Glutamatergic neuron (in vitro differentiated cells): ENCODE data around the gene TCERG1. TPM values are rescaled to one million over a fixed set of nuclear protein-coding genes. Genes with fewer than 3 reads are reported as not detected.
A peak's percentile ranks its signal among the peaks of the same experiment; 100 is the strongest.

Experiments used
- DNase-seq: peaks from one replicate; pipeline ENCODE4 v3.0.0; 2022
- H3K27ac Mint-ChIP-seq: one replicate; pipeline ENCODE4 v1.8.0; 2020; ENCODE audit warnings: mild to moderate bottlenecking, mixed read lengths, inconsistent platforms; ENCODE audit not compliant: unreplicated experiment
- H3K27me3 Mint-ChIP-seq: one replicate; pipeline ENCODE4 v1.8.0; 2020; ENCODE audit warnings: mild to moderate bottlenecking, moderate library complexity, mixed read lengths, inconsistent platforms; ENCODE audit not compliant: unreplicated experiment
- H3K36me3 Mint-ChIP-seq: one replicate; pipeline ENCODE4 v1.8.0; 2020; ENCODE audit warnings: mild to moderate bottlenecking, mixed read lengths, inconsistent platforms; ENCODE audit not compliant: unreplicated experiment
- H3K4me1 Mint-ChIP-seq: one replicate; pipeline ENCODE4 v1.8.0; 2020; ENCODE audit warnings: mild to moderate bottlenecking, low read depth, mixed read lengths, inconsistent platforms; ENCODE audit not compliant: unreplicated experiment
- H3K4me3 Mint-ChIP-seq: one replicate; pipeline ENCODE4 v1.8.0; 2020; ENCODE audit warnings: mild to moderate bottlenecking, mixed read lengths, inconsistent platforms; ENCODE audit not compliant: unreplicated experiment
- H3K9me3 Mint-ChIP-seq: one replicate; pipeline ENCODE4 v1.8.0; 2020; ENCODE audit warnings: mild to moderate bottlenecking, moderate library complexity, mixed read lengths, inconsistent platforms; ENCODE audit not compliant: unreplicated experiment
- total RNA-seq: library from RNA; stranded (reverse); fragmentation: NEBNext Ultra II Directional; extraction: Animal tissue kit (Norgen Biotek cat#: 25700); gene quantifications from one replicate; pipeline ENCODE4 v1.2.1, GENCODE V29; 2021; ENCODE audit not compliant: unreplicated experiment
- TF ChIP-seq, protein P1 (sequence below): fragments of 200-600 bp; sonication (generic); IDR thresholded peaks from one replicate; pipeline ENCODE4 v1.5.0; 2021; ENCODE audit not compliant: partially characterized antibody, unreplicated experiment

Gene TCERG1
- total RNA-seq, 1 donor from 2014 or later, result 122 TPM

DNA sequence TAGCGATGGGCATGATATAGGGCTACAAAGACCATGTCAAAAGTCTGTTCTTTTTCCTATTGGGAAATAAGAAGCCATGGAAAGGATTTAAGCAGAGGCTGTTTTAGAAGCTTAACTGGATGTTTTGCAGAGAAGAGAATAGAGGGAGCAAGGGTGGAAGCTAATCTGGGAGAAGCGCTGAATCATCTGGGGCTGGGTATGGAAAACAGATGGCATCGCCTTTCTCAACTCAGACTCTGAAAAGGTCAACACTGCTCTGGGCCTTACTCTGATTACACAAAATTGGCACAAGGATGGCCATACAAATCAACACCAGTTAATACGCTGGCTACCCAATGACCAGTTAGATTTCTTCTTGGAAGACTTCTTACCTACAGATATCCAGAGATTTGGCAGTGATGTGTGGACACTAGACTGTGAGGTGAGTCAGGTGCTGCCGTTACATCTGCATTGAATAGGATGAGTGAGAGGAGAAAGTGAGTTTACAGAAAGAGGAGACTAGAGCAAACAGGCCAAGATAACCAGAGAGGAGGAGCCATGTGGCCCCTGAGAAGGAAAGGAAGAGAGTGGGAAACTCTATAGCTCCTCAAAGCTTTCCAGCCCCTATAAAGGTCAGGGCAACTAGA lies 6.2 kb upstream of the TCERG1 start:
- no peaks in the 10 kb centered on the region for H3K36me3 Mint-ChIP-seq
- H3K27ac Mint-ChIP-seq, result no peak overlapping the region
- no peak for DNase-seq
- no peaks in the 10 kb centered on the region for H3K9me3 Mint-ChIP-seq
- H3K4me1 Mint-ChIP-seq, result no peaks in the 10 kb centered on the region
- TF ChIP-seq, protein P1, sequence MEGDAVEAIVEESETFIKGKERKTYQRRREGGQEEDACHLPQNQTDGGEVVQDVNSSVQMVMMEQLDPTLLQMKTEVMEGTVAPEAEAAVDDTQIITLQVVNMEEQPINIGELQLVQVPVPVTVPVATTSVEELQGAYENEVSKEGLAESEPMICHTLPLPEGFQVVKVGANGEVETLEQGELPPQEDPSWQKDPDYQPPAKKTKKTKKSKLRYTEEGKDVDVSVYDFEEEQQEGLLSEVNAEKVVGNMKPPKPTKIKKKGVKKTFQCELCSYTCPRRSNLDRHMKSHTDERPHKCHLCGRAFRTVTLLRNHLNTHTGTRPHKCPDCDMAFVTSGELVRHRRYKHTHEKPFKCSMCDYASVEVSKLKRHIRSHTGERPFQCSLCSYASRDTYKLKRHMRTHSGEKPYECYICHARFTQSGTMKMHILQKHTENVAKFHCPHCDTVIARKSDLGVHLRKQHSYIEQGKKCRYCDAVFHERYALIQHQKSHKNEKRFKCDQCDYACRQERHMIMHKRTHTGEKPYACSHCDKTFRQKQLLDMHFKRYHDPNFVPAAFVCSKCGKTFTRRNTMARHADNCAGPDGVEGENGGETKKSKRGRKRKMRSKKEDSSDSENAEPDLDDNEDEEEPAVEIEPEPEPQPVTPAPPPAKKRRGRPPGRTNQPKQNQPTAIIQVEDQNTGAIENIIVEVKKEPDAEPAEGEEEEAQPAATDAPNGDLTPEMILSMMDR, result no peak
- H3K27me3 Mint-ChIP-seq, result peaks cover 3% of the 10 kb centered on the region
- no peak overlapping the region for H3K4me3 Mint-ChIP-seq

DNA sequence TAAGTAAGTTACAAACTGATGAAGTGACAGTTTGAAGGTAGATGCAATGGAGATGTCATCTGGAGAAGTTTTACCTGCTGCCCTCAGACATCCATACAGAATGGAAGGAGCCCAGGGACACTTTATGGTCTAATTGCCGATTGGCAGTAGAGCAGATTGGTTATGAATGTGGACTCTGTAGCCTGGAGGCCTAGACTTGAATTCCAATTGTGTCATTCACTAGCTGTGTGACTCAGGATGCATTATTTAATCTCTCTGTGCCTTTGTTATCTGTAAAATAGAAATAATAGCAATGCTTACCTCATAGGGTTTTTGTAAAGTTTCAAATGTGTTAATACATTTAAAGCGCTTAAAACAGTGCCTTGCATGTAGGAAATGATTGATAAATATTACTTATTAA lies 5.2 kb upstream of the TCERG1 start:
- Mint-ChIP-seq H3K4me3 (no peak overlapping the region), H3K36me3 (no peaks in the 10 kb centered on the region), H3K4me1 (no peaks in the 10 kb centered on the region), H3K9me3 (no peaks in the 10 kb centered on the region), H3K27me3 (peaks cover 4% of the 10 kb centered on the region), H3K27ac (no peak overlapping the region)
- no peak for DNase-seq
- TF ChIP-seq, protein P1, result no peak

DNA sequence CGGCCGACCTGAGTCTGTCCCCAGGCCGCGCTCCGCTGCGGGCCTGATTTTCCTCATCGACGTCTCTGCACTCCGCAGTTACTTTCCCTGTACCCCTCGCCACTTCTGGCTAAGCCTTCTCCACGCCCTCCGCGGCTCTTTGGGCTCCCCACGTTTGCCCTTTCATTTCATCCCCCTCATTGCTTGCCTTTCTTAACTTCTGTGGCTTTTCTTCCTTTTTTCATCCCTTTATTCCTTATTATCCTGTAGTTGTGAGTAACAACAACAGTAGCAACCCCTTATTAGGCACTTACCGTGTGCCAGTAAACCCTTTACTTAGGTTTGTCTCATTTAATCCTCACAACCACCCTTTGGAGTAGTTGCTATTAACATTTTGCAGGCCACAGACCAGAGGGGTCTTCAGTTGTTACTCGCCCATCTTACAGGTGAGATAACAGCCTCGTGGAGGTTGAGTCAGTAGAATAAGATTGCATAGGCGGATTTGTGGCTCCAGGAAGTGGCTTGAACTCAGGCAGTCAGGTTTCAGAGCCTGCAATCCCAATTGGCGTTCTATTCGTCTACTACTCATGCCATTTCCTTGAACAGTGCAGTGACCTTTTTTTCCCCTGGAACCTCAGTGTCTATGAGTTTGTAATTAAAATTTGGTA lies 724 bp downstream of the TCERG1 start:
- Mint-ChIP-seq H3K27ac (peak overlapping the region; percentile 92), H3K27me3 (peaks cover 9% of the 10 kb centered on the region), H3K36me3 (no peaks in the 10 kb centered on the region), H3K4me3 (peak overlapping the region; percentile 95), H3K4me1 (peaks cover 17% of the 10 kb centered on the region), H3K9me3 (peaks cover 3% of the 10 kb centered on the region)
- TF ChIP-seq, protein P1, result no peak
- no peak for DNase-seq

DNA sequence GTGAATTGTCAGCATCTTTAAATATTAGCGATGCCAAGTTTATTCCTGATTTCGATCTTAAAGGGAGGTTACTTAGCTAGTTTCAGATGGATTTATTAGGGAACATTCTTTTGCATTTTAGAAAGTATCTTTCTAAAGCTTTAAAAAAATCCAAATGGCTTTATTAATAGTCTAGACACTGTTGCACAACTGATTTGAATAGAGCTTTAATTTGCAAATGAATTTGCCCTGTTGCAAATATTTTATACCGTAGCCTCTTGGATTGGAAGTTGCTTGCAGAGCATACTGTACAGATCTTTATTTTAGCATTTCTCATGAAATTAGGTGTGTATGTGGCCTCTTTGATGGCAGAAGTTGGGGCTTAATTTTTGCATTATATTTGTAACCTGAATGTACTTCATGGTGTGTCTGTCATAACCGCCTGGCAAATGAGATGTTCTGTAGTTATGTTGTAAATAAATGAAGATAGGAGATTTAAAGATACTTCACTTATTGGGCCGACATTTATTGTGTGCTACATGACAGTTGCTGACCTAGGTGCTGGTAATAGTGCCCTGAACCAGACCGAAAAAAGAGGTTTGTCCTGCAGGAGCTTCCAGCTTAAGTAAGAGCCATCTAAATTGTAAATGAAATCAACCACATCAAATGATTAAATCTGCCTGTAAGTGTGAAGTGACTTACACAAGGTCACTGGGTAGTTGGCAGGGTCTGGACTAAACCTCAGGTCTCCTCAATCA lies 1.8 kb downstream of the TCERG1 start:
- TF ChIP-seq, protein P1, result no peak
- peak overlapping the region; percentile 95 for H3K4me3 Mint-ChIP-seq

GRCh38 chr5:146450002-146450401 lies 2.9 kb downstream of the TCERG1 start:
- H3K4me3 Mint-ChIP-seq, result no peak overlapping the region
- no peaks in the 10 kb centered on the region for H3K36me3 Mint-ChIP-seq
- TF ChIP-seq, protein P1, result no peak
- peaks cover 3% of the 10 kb centered on the region for H3K9me3 Mint-ChIP-seq
- H3K27ac Mint-ChIP-seq, result no peak overlapping the region
- DNase-seq, result no peak
- H3K27me3 Mint-ChIP-seq, result peaks cover 9% of the 10 kb centered on the region
- H3K4me1 Mint-ChIP-seq, result peaks cover 17% of the 10 kb centered on the region

More for the DNA sequence above, 1.8 kb downstream of the TCERG1 start:
- no peaks in the 10 kb centered on the region for H3K36me3 Mint-ChIP-seq
- no peak overlapping the region for H3K27ac Mint-ChIP-seq
- H3K27me3 Mint-ChIP-seq, result peaks cover 9% of the 10 kb centered on the region
- peaks cover 3% of the 10 kb centered on the region for H3K9me3 Mint-ChIP-seq
- DNase-seq, result no peak
- H3K4me1 Mint-ChIP-seq, result peaks cover 17% of the 10 kb centered on the region
